Neural cell (in vitro differentiated cells): ENCODE results near the gene DHX16. TPM values are rescaled to one million over a fixed set of nuclear protein-coding genes. Genes with fewer than 3 reads are reported as not detected.
A peak's percentile ranks its signal among the peaks of the same experiment; 100 is the strongest.
"Not testable (repeated sequence)": the region's sequence is repeated elsewhere in the genome, so short reads cannot be mapped to it uniquely, and the experiment has no call there.

ENCODE experiments used
- H2AFZ ChIP-seq: fragments of 200-600, 300-800 bp; sonication (generic), shearing (Covaris generic); 2 replicates; pipeline ENCODE4 v1.6.0; 2014; ENCODE audit warnings: low read depth, mild to moderate bottlenecking, antibody characterized with exemption, low read length, moderate library complexity
- H3F3A ChIP-seq: fragments of 200-600 bp; shearing (Covaris generic); 2 replicates; pipeline ENCODE4 v1.6.1; 2016; ENCODE audit warnings: mild to moderate bottlenecking, moderate library complexity, mixed read lengths, antibody characterized with exemption, low read length; ENCODE audit not compliant: insufficient read depth, poor library complexity, severe bottlenecking
- H3K27ac ChIP-seq: fragments of 200-600, 300-800 bp; sonication (generic), shearing (Covaris generic); 2 replicates; pipeline ENCODE4 v1.5.1; 2014; ENCODE audit warnings: mild to moderate bottlenecking, low read length, moderate library complexity
- H3K27me3 ChIP-seq: fragments of 300-800, 200-600 bp; sonication (generic), shearing (Covaris generic); 2 replicates; pipeline ENCODE4 v1.6.0; 2014; ENCODE audit warnings: mild to moderate bottlenecking, low read depth, low read length, moderate library complexity; ENCODE audit not compliant: insufficient read depth
- H3K36me3 ChIP-seq: fragments of 300-800, 200-600 bp; sonication (generic), shearing (Covaris generic); 2 replicates; pipeline ENCODE4 v1.5.1; 2014; ENCODE audit warnings: mild to moderate bottlenecking, antibody characterized with exemption, low read length, moderate library complexity; ENCODE audit not compliant: insufficient read depth
- H3K4me2 ChIP-seq: fragments of 300-800, 200-600 bp; sonication (generic), shearing (Covaris generic); 2 replicates; pipeline ENCODE4 v1.6.0; 2014; ENCODE audit warnings: mild to moderate bottlenecking, low read length
- H3K4me3 ChIP-seq: fragments of 300-800, 200-600 bp; sonication (generic), shearing (Covaris generic); 2 replicates; pipeline ENCODE4 v1.5.1; 2014; ENCODE audit warnings: mild to moderate bottlenecking, low read length, moderate library complexity
- H3K79me2 ChIP-seq: fragments of 200-600 bp; shearing (Covaris generic); replicated peaks from 2 replicates; pipeline ENCODE4 v1.6.0; 2014; ENCODE audit warnings: mild to moderate bottlenecking, low read length, moderate library complexity; ENCODE audit not compliant: insufficient read depth
- H3K9ac ChIP-seq: fragments of 300-800, 200-600 bp; sonication (generic), shearing (Covaris generic); 2 replicates; pipeline ENCODE4 v1.6.1; 2016; ENCODE audit warnings: mild to moderate bottlenecking, low read length, mixed read lengths
- H3K9me2 ChIP-seq: fragments of 200-600 bp; shearing (Covaris generic); 2 replicates; pipeline ENCODE4 v1.6.1; 2016; ENCODE audit warnings: mild to moderate bottlenecking, low read length, mixed read lengths; ENCODE audit not compliant: insufficient read depth
- H3K9me3 ChIP-seq: fragments of 200-600, 300-800 bp; sonication (generic), shearing (Covaris generic); 2 replicates; pipeline ENCODE4 v1.6.1; 2016; ENCODE audit warnings: mild to moderate bottlenecking, mixed run types, low read length, moderate library complexity, mixed read lengths
- H4K20me1 ChIP-seq: fragments of 200-600 bp; shearing (Covaris generic); 2 replicates; pipeline ENCODE4 v1.6.1; 2016; ENCODE audit warnings: mild to moderate bottlenecking, mixed run types; ENCODE audit not compliant: insufficient read depth
- CTCF ChIP-seq: fragments of 450-650 bp; IDR thresholded peaks from 2 replicates; pipeline ENCODE4 v1.5.1; 2014; ENCODE audit warnings: antibody characterized with exemption, mild to moderate bottlenecking, moderate library complexity; ENCODE audit not compliant: poor library complexity, severe bottlenecking
- EP300 ChIP-seq: fragments of 450-650 bp; conservative IDR thresholded peaks from 2 replicates; pipeline ENCODE4 v1.6.1; 2014; ENCODE audit warnings: antibody characterized with exemption, mild to moderate bottlenecking, moderate library complexity; ENCODE audit not compliant: poor library complexity, severe bottlenecking
- EZH2 ChIP-seq: fragments of 200-600, 300-800 bp; shearing (Covaris generic), sonication (generic); IDR thresholded peaks from 2 replicates; pipeline ENCODE4 v1.6.1; 2014; ENCODE audit warnings: antibody characterized with exemption, low read length, borderline replicate concordance, mild to moderate bottlenecking; ENCODE audit not compliant: insufficient read depth, poor library complexity, severe bottlenecking
- MXI1 ChIP-seq: fragments of 450-650 bp; conservative IDR thresholded peaks from 2 replicates; pipeline ENCODE4 v1.6.1; 2014; ENCODE audit warnings: antibody characterized with exemption, mild to moderate bottlenecking; ENCODE audit not compliant: poor library complexity, severe bottlenecking
- POLR2AphosphoS5 ChIP-seq: IDR thresholded peaks from 2 replicates; pipeline ENCODE4 v1.6.1; 2012
- RAD21 ChIP-seq: fragments of 450-650 bp; conservative IDR thresholded peaks from 2 replicates; pipeline ENCODE4 v1.6.1; 2014; ENCODE audit warnings: antibody characterized with exemption, mild to moderate bottlenecking, moderate library complexity
- REST ChIP-seq: IDR thresholded peaks from 2 replicates; pipeline ENCODE4 v1.6.1; 2012; ENCODE audit warnings: borderline replicate concordance
- SMC3 ChIP-seq: fragments of 450-650 bp; conservative IDR thresholded peaks from 2 replicates; pipeline ENCODE4 v1.6.1; 2014; ENCODE audit warnings: antibody characterized with exemption, mild to moderate bottlenecking, moderate library complexity; ENCODE audit not compliant: poor library complexity
- TAF1 ChIP-seq: IDR thresholded peaks from 2 replicates; pipeline ENCODE4 v1.6.1; 2012; ENCODE audit warnings: low read depth
- polyA plus RNA-seq: library from polyadenylated mRNA; depleted of rRNA; stranded (reverse); fragments of >200 nt; gene quantifications from 2 replicates; pipeline ENCODE4 v1.2.3, GENCODE V29; 2014

The DHX16 gene
- polyA plus RNA-seq, 1 donor from 2014 or later: 29.1 TPM

- peak overlapping the region; percentile 77 for H3K4me2 ChIP-seq
- peak overlapping the region; percentile 100 for H3K9ac ChIP-seq
- H3K4me3 ChIP-seq: peak overlapping the region; percentile 99
- H3K27ac ChIP-seq: peak overlapping the region; percentile 100
- H3K27me3 ChIP-seq: no peaks in the 10 kb centered on the region
- H4K20me1 ChIP-seq: peaks cover 27% of the 10 kb centered on the region
- H3F3A ChIP-seq: peaks cover 11% of the 10 kb centered on the region
- H3K9me2 ChIP-seq: no peaks in the 10 kb centered on the region
- H3K9me3 ChIP-seq: no peaks in the 10 kb centered on the region
- H2AFZ ChIP-seq: peak overlapping the region; percentile 42
- peaks cover 63% of the 10 kb centered on the region for H3K79me2 ChIP-seq
- peaks cover 6% of the 10 kb centered on the region for H3K36me3 ChIP-seq
- no peak for TF ChIP-seq EP300
- TF ChIP-seq POLR2AphosphoS5: no peak
- no peak for TF ChIP-seq SMC3
- no peak for TF ChIP-seq TAF1
- TF ChIP-seq REST: no peak
- TF ChIP-seq EZH2: no peak
- TF ChIP-seq MXI1: no peak
- no peak for TF ChIP-seq CTCF
- TF ChIP-seq RAD21: no peak
Measured at GRCh38 chr6:30719356-30719755, 46.5 kb upstream of the DHX16 start.

- H3K79me2 ChIP-seq: peaks cover 52% of the 10 kb centered on the region
- H3K9ac ChIP-seq: peak overlapping the region; percentile 62
- H4K20me1 ChIP-seq: peaks cover 15% of the 10 kb centered on the region
- H3K9me3 ChIP-seq, H3K9me2 ChIP-seq, H3F3A ChIP-seq, H2AFZ ChIP-seq, H3K27me3 ChIP-seq, H3K36me3 ChIP-seq: not testable (repeated sequence)
- H3K4me2 ChIP-seq: peak overlapping the region; percentile 86
- H3K4me3 ChIP-seq: peak overlapping the region; percentile 99
- peak overlapping the region; percentile 88 for H3K27ac ChIP-seq
Measured at GRCh38 chr6:30717845-30718720, 45.3 kb upstream of the DHX16 start.
